B cell (primary cell): Measurements from ENCODE around the gene PKP1. TPM values are rescaled to one million over a fixed set of nuclear protein-coding genes. Genes with fewer than 3 reads are reported as not detected.

ENCODE experiments used
- ATAC-seq: fragments of 200-7000 bp; cut with Tn5 transposase; one replicate; pipeline ENCODE4 v1.10.0; 2021; ENCODE audit warnings: low read depth, mild to moderate bottlenecking, moderate number of reproducible peaks, moderate library complexity
- CTCF ChIA-PET: fragments of 350-600 bp; sonication (Branson Sonifier 250); formaldehyde crosslinking; loops from one replicate; lab custom pipeline; 2021; ENCODE audit warnings: antibody characterized with exemption, inconsistent platforms; lab: Charles Lee
- POLR2A ChIA-PET: fragments of 350-600 bp; sonication (Branson Sonifier 250); formaldehyde crosslinking; loops from one replicate; lab custom pipeline; 2021; ENCODE audit warnings: antibody characterized with exemption; lab: Charles Lee
- DNase-seq: peaks from one replicate; pipeline ENCODE4 v3.0.0; 2013
- H2AFZ ChIP-seq: 2 replicates; pipeline ENCODE4 v1.6.1; 2012; ENCODE audit warnings: mild to moderate bottlenecking, low read depth, low read length; ENCODE audit not compliant: insufficient read depth, poor library complexity, severe bottlenecking
- H3K27ac ChIP-seq, 2 donors: 1 replicate in 1 of 2; 2 replicates in 1 of 2; pipeline ENCODE4 v1.5.1; 2012 to 2013; ENCODE audit warnings: low read length in 2 of 2, mild to moderate bottlenecking in 2 of 2, moderate library complexity in 1 of 2
- H3K27me3 ChIP-seq, 4 experiments: fragments of 200-600 bp in 1 of 4; sonication (generic) in 1 of 4; replicated peaks in 1 of 4; 1 replicate in 2 of 4; 2 replicates in 2 of 4; pipeline versions ENCODE4 v1.6.1 to v1.7.0; 2013 to 2016; ENCODE audit warnings: low read length in 3 of 4, mild to moderate bottlenecking in 2 of 4, mixed read lengths in 1 of 4, moderate library complexity in 1 of 4; ENCODE audit not compliant: insufficient read depth in 4 of 4, control insufficient read depth in 3 of 4; ENCODE audit errors: control extremely low read depth in 1 of 4
- H3K36me3 ChIP-seq, 2 experiments: replicated peaks in 1 of 2; 1 replicate in 1 of 2; 2 replicates in 1 of 2; pipeline versions ENCODE4 v1.6.1 to v1.7.1; 2013; ENCODE audit warnings: low read length in 1 of 2; ENCODE audit not compliant: insufficient read depth in 2 of 2, control insufficient read depth in 1 of 2; ENCODE audit errors: control extremely low read depth in 1 of 2, extremely low read depth in 1 of 2
- H3K4me1 ChIP-seq, 2 donors: fragments of 200-600 bp in 1 of 2; sonication (generic) in 1 of 2; 1 replicate in 1 of 2; 2 replicates in 1 of 2; pipeline versions ENCODE4 v1.5.1 to v1.6.1; 2013 to 2017; ENCODE audit warnings: low read length in 2 of 2; ENCODE audit not compliant: control insufficient read depth in 2 of 2, insufficient read depth in 2 of 2
- H3K4me2 ChIP-seq: replicated peaks from 2 replicates; pipeline ENCODE3; 2012; ENCODE audit warnings: mild to moderate bottlenecking, low read depth, low read length; ENCODE audit not compliant: poor library complexity, severe bottlenecking
- H3K4me3 ChIP-seq, 5 experiments: fragments of 200-600 bp in 1 of 5; sonication (generic) in 1 of 5; 1 replicate in 3 of 5; 2 replicates in 2 of 5; pipeline versions ENCODE4 v1.5.1 to v1.7.0; 2011 to 2016; ENCODE audit warnings: low read length in 4 of 5, mild to moderate bottlenecking in 4 of 5, low read depth in 2 of 5, control low read depth in 1 of 5, moderate library complexity in 1 of 5; ENCODE audit not compliant: insufficient read depth in 1 of 5; ENCODE audit errors: control extremely low read depth in 1 of 5, extremely low read depth in 1 of 5
- H3K79me2 ChIP-seq: fragments of 200-600 bp; sonication (generic); one replicate; pipeline ENCODE4 v1.6.0; 2016; ENCODE audit warnings: low read length; ENCODE audit not compliant: control insufficient read depth, insufficient read depth
- H3K9ac ChIP-seq: fragments of 200-600 bp; sonication (generic); 2 replicates; pipeline ENCODE4 v1.6.1; 2017; ENCODE audit warnings: mild to moderate bottlenecking, low read length, moderate library complexity
- H3K9me3 ChIP-seq, 3 donors: one replicate each; pipeline versions ENCODE4 v1.6.1 to v1.7.1; 2013; ENCODE audit warnings: low read length in 2 of 3; ENCODE audit not compliant: control insufficient read depth in 2 of 3, insufficient read depth in 1 of 3; ENCODE audit errors: control extremely low read depth in 1 of 3
- H4K20me1 ChIP-seq: 2 replicates; pipeline ENCODE4 v1.6.0; 2012; ENCODE audit warnings: mild to moderate bottlenecking, low read length; ENCODE audit not compliant: insufficient read depth, control insufficient read depth, poor library complexity, severe bottlenecking
- H3K27ac Mint-ChIP-seq: one replicate; pipeline ENCODE4 v1.8.0; 2021; ENCODE audit warnings: mixed read lengths
- H3K27me3 Mint-ChIP-seq: one replicate; pipeline ENCODE4 v1.8.0; 2021; ENCODE audit warnings: mixed read lengths
- H3K4me1 Mint-ChIP-seq: one replicate; pipeline ENCODE4 v1.8.0; 2021; ENCODE audit warnings: mixed read lengths
- H3K4me3 Mint-ChIP-seq: one replicate; pipeline ENCODE4 v1.8.0; 2021; ENCODE audit warnings: mixed read lengths
- H3K9me3 Mint-ChIP-seq: one replicate; pipeline ENCODE4 v1.8.0; 2022; ENCODE audit warnings: mixed read lengths; ENCODE audit not compliant: insufficient read depth
- CTCF ChIP-seq: fragments of 200-600 bp; IDR thresholded peaks from one replicate; pipeline ENCODE4 v1.8.0; 2022; ENCODE audit warnings: antibody characterized with exemption, mild to moderate bottlenecking
- EZH2 ChIP-seq: IDR thresholded peaks from 2 replicates; pipeline ENCODE4 v1.6.1; 2012; ENCODE audit warnings: borderline replicate concordance, low read depth, mild to moderate bottlenecking, moderate library complexity, low read length; ENCODE audit not compliant: insufficient read depth, poor library complexity, severe bottlenecking
- WGBS: methylation state at CpG from one replicate; pipeline ENCODE4 v1.1.5; 2013; ENCODE audit warnings: missing lambda C conversion rate; ENCODE audit not compliant: insufficient coverage; 5-methylcytosine and 5-hydroxymethylcytosine counted together
- intact Hi-C: fragments of 100-400 bp; cut with micrococcal nuclease; formaldehyde crosslinking; loops from one replicate; pipeline ENCODE4 v1.10.0; 2022
- polyA plus RNA-seq: library from polyadenylated mRNA; depleted of rRNA; stranded (reverse); fragments of >200 nt; gene quantifications from 2 replicates; pipeline ENCODE4 v1.2.3, GENCODE V29; 2012
- total RNA-seq, 2 donors: library from RNA; stranded (reverse); fragments of 120-200 nt in 1 of 2; gene quantifications; 1 replicate in 1 of 2; 2 replicates in 1 of 2; pipeline versions ENCODE4 v1.2.3 to v1.2.4, GENCODE V29; 2013 to 2022

Gene PKP1
- total and polyA plus RNA-seq, 2 donors (not counting 1 experiment from before 2014, with no cell fraction given), result not detected

- Histone ChIP-seq H3K9me3 (peaks cover 0 to 3% (median 0%) of the 10 kb centered on the region in 3 donors), H3K4me1 (no peaks in the 10 kb centered on the region), H3K4me2 (no peak overlapping the region), H2AFZ (no peak overlapping the region), H3K36me3 (no peaks in the 10 kb centered on the region), H3K9ac (no peak overlapping the region), H4K20me1 (no peaks in the 10 kb centered on the region), H3K4me3 (no peak overlapping the region), H3K27me3 (peaks cover 0 to 26% (median 11%) of the 10 kb centered on the region in 4 experiments), H3K27ac (no peak overlapping the region), H3K79me2 (no peaks in the 10 kb centered on the region)
- Mint-ChIP-seq H3K4me3 (no peak overlapping the region), H3K27ac (no peak overlapping the region), H3K9me3 (no peaks in the 10 kb centered on the region), H3K27me3 (peaks cover 42% of the 10 kb centered on the region), H3K4me1 (peaks cover 1% of the 10 kb centered on the region)
- WGBS, result 71% methylated on average over 4 of the region's 5 CpGs
- TF ChIP-seq EZH2, result no peak
- intact Hi-C loops, result no loop called here
- POLR2A ChIA-PET, result no interaction called here
- CTCF ChIA-PET, result no interaction called here
- DNase-seq, result no peak
- ATAC-seq, result no peak
These were observed 2.4 kb upstream of the PKP1 start for GRCh38 chr1:201280884-201281283.

- ChIA-PET POLR2A (no interaction called here), CTCF (no interaction called here)
- Mint-ChIP-seq H3K4me1 (peaks cover 1% of the 10 kb centered on the region), H3K4me3 (no peak overlapping the region), H3K9me3 (no peaks in the 10 kb centered on the region), H3K27ac (no peak overlapping the region), H3K27me3 (peaks cover 49% of the 10 kb centered on the region)
- Histone ChIP-seq H3K9me3 (peaks cover 0 to 3% (median 0%) of the 10 kb centered on the region in 3 donors), H2AFZ (no peak overlapping the region), H3K27ac (no peak overlapping the region), H3K4me2 (no peak overlapping the region), H4K20me1 (no peaks in the 10 kb centered on the region), H3K9ac (no peak overlapping the region), H3K79me2 (no peaks in the 10 kb centered on the region), H3K4me1 (no peaks in the 10 kb centered on the region), H3K4me3 (no peak overlapping the region), H3K36me3 (no peaks in the 10 kb centered on the region), H3K27me3 (peaks cover 0 to 29% (median 11%) of the 10 kb centered on the region in 4 experiments)
- DNase-seq (no peak), ATAC-seq (no peak)
- TF ChIP-seq CTCF, result no peak
- no peak for TF ChIP-seq EZH2
- intact Hi-C loops, result no loop called here
- WGBS, result no CpG with 5 or more reads among the region's 3 CpGs
These were observed 1.7 kb upstream of the PKP1 start for GRCh38 chr1:201281573-201281972.
